HepG2 (cell line): ENCODE data around the gene OSBPL9. TPM values are rescaled to one million over a fixed set of nuclear protein-coding genes. Genes with fewer than 3 reads are reported as not detected.

Experiments used
- FOXM1 ChIP-seq: sonication (generic); formaldehyde crosslinking; IDR thresholded peaks from 2 replicates; pipeline ENCODE4 v1.5.0; 2020; ENCODE audit warnings: missing genetic modification reagents
- MTF1 ChIP-seq: sonication (generic); formaldehyde crosslinking; IDR thresholded peaks from 2 replicates; pipeline ENCODE4 v1.5.0; 2020; ENCODE audit warnings: missing genetic modification reagents
- NFE2 ChIP-seq: sonication (generic); formaldehyde crosslinking; IDR thresholded peaks from 2 replicates; pipeline ENCODE4 v1.4.0; 2020; ENCODE audit warnings: missing genetic modification reagents
- NFKB2 ChIP-seq: sonication (generic); formaldehyde crosslinking; IDR thresholded peaks from 2 replicates; pipeline ENCODE4 v1.4.0; 2020; ENCODE audit warnings: missing genetic modification reagents, borderline replicate concordance
- SOX5 ChIP-seq: IDR thresholded peaks from 2 replicates; pipeline ENCODE4 v1.6.1; 2016; ENCODE audit warnings: borderline replicate concordance
- ZNF180 ChIP-seq: sonication (generic); formaldehyde crosslinking; IDR thresholded peaks from 2 replicates; pipeline ENCODE4 v1.4.0; 2020; ENCODE audit warnings: low read depth, missing genetic modification reagents, borderline replicate concordance
- ZNF33A ChIP-seq: sonication (generic); formaldehyde crosslinking; IDR thresholded peaks from 2 replicates; pipeline ENCODE4 v1.5.1; 2020; ENCODE audit warnings: missing genetic modification reagents, mild to moderate bottlenecking, moderate library complexity, borderline replicate concordance
- ZZZ3 ChIP-seq: sonication (generic); formaldehyde crosslinking; IDR thresholded peaks from 2 replicates; pipeline ENCODE4 v1.4.0; 2020; ENCODE audit warnings: missing genetic modification reagents, mild to moderate bottlenecking, borderline replicate concordance
- polyA plus RNA-seq, 8 experiments: library from polyadenylated mRNA; depleted of rRNA in 3 of 8; stranded (reverse) in 7 of 8; unstranded in 1 of 8; fragments of >200 nt; fragmentation: Illumina TruSeq in 4 of 8; extraction: Trizol in 4 of 8; gene quantifications; 2 replicates each; pipeline versions ENCODE4 v1.2.1 to v1.2.3, GENCODE V29; 2011 to 2016; ENCODE audit warnings: low read depth in 4 of 8, missing spikeins in 1 of 8, mixed read lengths in 1 of 8; ENCODE audit not compliant: insufficient read depth in 1 of 8
- total RNA-seq, 5 experiments: library from RNA; depleted of rRNA; stranded (reverse); fragments of >200 nt; fragmentation: Illumina TruSeq; extraction: Trizol; gene quantifications; 2 replicates each; pipeline ENCODE4 v1.2.3, GENCODE V29; 2016; ENCODE audit warnings: low read depth in 1 of 5
- TF ChIP-seq, protein P1 (sequence below): sonication (generic); formaldehyde crosslinking; IDR thresholded peaks from 2 replicates; pipeline ENCODE4 v1.4.0; 2020; ENCODE audit warnings: mild to moderate bottlenecking, missing genetic modification reagents
- TF ChIP-seq, protein P2 (sequence below): sonication (generic); formaldehyde crosslinking; IDR thresholded peaks from 2 replicates; pipeline ENCODE4 v1.5.1; 2020; ENCODE audit warnings: mild to moderate bottlenecking, missing genetic modification reagents, borderline replicate concordance
- TF ChIP-seq, protein P3 (sequence below): IDR thresholded peaks from 2 replicates; pipeline ENCODE4 v1.6.1; 2016; ENCODE audit warnings: missing compliant biosample characterization, missing genetic modification reagents, borderline replicate concordance
- TF ChIP-seq, protein P4 (sequence below), 2 experiments: sonication (generic) in 1 of 2; formaldehyde crosslinking in 1 of 2; IDR thresholded peaks; 2 replicates each; pipeline versions ENCODE4 v1.4.0 to v1.6.1; 2018 to 2020; ENCODE audit warnings: missing genetic modification reagents in 2 of 2, borderline replicate concordance in 1 of 2, low read depth in 1 of 2, mild to moderate bottlenecking in 1 of 2, missing biosample characterization in 1 of 2

OSBPL9 gene
- total and polyA plus RNA-seq, 2 of the 13 experiments (the other 11 are each of a cell fraction or from before 2014, with no cell fraction given), result 83.6 to 142 TPM

DNA sequence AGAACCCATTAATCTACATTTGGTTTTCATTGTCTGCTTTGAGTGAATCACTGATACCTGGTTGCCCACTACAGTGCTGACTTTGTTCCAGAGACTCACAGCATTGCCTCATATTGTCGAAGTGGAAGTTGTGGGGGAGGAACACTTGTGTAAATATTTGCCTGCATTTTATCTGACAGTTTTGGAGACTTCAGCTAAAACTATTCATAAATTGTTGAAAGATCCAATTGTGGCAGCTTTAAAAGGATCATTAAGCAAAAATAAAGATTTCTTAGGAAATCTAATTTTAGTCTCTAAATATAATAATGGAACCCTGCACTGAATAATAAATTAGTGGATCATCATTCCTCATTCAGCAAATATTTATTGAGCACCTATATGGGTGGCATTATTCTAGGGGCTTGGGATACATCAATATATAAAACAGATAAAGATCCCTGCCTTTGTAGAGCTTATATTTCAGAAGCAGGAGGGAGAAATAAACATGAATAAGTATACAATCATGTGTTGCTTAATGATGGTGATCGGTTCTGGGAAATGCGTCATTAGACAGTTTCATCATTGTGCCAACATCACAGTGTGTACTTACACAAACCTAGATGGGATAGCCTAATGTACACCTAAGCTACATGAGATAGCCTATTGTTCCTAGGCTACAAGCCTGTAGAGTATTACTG, 73.5 kb downstream of the OSBPL9 start (continued):
- TF ChIP-seq, protein P1, sequence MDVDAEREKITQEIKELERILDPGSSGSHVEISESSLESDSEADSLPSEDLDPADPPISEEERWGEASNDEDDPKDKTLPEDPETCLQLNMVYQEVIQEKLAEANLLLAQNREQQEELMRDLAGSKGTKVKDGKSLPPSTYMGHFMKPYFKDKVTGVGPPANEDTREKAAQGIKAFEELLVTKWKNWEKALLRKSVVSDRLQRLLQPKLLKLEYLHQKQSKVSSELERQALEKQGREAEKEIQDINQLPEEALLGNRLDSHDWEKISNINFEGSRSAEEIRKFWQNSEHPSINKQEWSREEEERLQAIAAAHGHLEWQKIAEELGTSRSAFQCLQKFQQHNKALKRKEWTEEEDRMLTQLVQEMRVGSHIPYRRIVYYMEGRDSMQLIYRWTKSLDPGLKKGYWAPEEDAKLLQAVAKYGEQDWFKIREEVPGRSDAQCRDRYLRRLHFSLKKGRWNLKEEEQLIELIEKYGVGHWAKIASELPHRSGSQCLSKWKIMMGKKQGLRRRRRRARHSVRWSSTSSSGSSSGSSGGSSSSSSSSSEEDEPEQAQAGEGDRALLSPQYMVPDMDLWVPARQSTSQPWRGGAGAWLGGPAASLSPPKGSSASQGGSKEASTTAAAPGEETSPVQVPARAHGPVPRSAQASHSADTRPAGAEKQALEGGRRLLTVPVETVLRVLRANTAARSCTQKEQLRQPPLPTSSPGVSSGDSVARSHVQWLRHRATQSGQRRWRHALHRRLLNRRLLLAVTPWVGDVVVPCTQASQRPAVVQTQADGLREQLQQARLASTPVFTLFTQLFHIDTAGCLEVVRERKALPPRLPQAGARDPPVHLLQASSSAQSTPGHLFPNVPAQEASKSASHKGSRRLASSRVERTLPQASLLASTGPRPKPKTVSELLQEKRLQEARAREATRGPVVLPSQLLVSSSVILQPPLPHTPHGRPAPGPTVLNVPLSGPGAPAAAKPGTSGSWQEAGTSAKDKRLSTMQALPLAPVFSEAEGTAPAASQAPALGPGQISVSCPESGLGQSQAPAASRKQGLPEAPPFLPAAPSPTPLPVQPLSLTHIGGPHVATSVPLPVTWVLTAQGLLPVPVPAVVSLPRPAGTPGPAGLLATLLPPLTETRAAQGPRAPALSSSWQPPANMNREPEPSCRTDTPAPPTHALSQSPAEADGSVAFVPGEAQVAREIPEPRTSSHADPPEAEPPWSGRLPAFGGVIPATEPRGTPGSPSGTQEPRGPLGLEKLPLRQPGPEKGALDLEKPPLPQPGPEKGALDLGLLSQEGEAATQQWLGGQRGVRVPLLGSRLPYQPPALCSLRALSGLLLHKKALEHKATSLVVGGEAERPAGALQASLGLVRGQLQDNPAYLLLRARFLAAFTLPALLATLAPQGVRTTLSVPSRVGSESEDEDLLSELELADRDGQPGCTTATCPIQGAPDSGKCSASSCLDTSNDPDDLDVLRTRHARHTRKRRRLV (CRISPR knock-in tag), result no peak
- TF ChIP-seq ZNF33A (no peak), ZNF180 (no peak), ZZZ3 (CRISPR knock-in tag) (no peak), NFKB2 (CRISPR knock-in tag) (no peak), FOXM1 (CRISPR knock-in tag) (no peak), MTF1 (CRISPR knock-in tag) (no peak), SOX5 (peak; percentile 97), NFE2 (CRISPR knock-in tag) (no peak)
- TF ChIP-seq, protein P2, sequence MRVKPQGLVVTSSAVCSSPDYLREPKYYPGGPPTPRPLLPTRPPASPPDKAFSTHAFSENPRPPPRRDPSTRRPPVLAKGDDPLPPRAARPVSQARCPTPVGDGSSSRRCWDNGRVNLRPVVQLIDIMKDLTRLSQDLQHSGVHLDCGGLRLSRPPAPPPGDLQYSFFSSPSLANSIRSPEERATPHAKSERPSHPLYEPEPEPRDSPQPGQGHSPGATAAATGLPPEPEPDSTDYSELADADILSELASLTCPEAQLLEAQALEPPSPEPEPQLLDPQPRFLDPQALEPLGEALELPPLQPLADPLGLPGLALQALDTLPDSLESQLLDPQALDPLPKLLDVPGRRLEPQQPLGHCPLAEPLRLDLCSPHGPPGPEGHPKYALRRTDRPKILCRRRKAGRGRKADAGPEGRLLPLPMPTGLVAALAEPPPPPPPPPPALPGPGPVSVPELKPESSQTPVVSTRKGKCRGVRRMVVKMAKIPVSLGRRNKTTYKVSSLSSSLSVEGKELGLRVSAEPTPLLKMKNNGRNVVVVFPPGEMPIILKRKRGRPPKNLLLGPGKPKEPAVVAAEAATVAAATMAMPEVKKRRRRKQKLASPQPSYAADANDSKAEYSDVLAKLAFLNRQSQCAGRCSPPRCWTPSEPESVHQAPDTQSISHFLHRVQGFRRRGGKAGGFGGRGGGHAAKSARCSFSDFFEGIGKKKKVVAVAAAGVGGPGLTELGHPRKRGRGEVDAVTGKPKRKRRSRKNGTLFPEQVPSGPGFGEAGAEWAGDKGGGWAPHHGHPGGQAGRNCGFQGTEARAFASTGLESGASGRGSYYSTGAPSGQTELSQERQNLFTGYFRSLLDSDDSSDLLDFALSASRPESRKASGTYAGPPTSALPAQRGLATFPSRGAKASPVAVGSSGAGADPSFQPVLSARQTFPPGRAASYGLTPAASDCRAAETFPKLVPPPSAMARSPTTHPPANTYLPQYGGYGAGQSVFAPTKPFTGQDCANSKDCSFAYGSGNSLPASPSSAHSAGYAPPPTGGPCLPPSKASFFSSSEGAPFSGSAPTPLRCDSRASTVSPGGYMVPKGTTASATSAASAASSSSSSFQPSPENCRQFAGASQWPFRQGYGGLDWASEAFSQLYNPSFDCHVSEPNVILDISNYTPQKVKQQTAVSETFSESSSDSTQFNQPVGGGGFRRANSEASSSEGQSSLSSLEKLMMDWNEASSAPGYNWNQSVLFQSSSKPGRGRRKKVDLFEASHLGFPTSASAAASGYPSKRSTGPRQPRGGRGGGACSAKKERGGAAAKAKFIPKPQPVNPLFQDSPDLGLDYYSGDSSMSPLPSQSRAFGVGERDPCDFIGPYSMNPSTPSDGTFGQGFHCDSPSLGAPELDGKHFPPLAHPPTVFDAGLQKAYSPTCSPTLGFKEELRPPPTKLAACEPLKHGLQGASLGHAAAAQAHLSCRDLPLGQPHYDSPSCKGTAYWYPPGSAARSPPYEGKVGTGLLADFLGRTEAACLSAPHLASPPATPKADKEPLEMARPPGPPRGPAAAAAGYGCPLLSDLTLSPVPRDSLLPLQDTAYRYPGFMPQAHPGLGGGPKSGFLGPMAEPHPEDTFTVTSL (CRISPR knock-in tag), result peak; percentile 63
- TF ChIP-seq, protein P3, sequence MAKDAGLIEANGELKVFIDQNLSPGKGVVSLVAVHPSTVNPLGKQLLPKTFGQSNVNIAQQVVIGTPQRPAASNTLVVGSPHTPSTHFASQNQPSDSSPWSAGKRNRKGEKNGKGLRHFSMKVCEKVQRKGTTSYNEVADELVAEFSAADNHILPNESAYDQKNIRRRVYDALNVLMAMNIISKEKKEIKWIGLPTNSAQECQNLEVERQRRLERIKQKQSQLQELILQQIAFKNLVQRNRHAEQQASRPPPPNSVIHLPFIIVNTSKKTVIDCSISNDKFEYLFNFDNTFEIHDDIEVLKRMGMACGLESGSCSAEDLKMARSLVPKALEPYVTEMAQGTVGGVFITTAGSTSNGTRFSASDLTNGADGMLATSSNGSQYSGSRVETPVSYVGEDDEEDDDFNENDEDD (CRISPR knock-in tag), result 0 out of 2 replicates have a peak, but pooled peaks have one; percentile 14
- TF ChIP-seq, protein P4, sequence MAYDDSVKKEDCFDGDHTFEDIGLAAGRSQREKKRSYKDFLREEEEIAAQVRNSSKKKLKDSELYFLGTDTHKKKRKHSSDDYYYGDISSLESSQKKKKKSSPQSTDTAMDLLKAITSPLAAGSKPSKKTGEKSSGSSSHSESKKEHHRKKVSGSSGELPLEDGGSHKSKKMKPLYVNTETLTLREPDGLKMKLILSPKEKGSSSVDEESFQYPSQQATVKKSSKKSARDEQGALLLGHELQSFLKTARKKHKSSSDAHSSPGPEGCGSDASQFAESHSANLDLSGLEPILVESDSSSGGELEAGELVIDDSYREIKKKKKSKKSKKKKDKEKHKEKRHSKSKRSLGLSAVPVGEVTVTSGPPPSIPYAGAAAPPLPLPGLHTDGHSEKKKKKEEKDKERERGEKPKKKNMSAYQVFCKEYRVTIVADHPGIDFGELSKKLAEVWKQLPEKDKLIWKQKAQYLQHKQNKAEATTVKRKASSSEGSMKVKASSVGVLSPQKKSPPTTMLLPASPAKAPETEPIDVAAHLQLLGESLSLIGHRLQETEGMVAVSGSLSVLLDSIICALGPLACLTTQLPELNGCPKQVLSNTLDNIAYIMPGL (CRISPR knock-in tag; IDR thresholded peaks at IDR 0.05; ENCODE audit: borderline replicate concordance in 1 of 2, low read depth in 1 of 2), result 0 out of 4 replicates have a peak, but pooled peaks of 1 of the 2 experiments have one; percentile 9
